H9 (cell line): Measurements from ENCODE around the gene MBP. TPM values are rescaled to one million over a fixed set of nuclear protein-coding genes. Genes with fewer than 3 reads are reported as not detected.

Source experiments
- DNase-seq: peaks from one replicate; pipeline ENCODE4 v3.0.0-alpha.2; 2017
- H2AFZ ChIP-seq: one replicate; pipeline ENCODE4 v1.6.1; 2013; ENCODE audit warnings: mild to moderate bottlenecking, low read length, control low read depth, moderate library complexity
- H2AK5ac ChIP-seq: 2 replicates; pipeline ENCODE4 v1.6.1; 2013; ENCODE audit warnings: low read length, control low read depth, mixed read lengths; ENCODE audit not compliant: insufficient read length
- H2BK120ac ChIP-seq: one replicate; pipeline ENCODE4 v1.6.1; 2013; ENCODE audit warnings: low read depth, mild to moderate bottlenecking, low read length, control low read depth, inconsistent platforms; ENCODE audit not compliant: poor library complexity, severe bottlenecking
- H2BK12ac ChIP-seq: 2 replicates; pipeline ENCODE4 v1.6.1; 2013; ENCODE audit warnings: low read length, control low read depth, mixed read lengths, low read depth; ENCODE audit not compliant: insufficient read length
- H2BK15ac ChIP-seq: 2 replicates; pipeline ENCODE4 v1.6.1; 2013; ENCODE audit warnings: low read depth, low read length, control low read depth
- H2BK20ac ChIP-seq: one replicate; pipeline ENCODE4 v1.6.1; 2013; ENCODE audit warnings: low read depth, mild to moderate bottlenecking, low read length, control low read depth, inconsistent platforms; ENCODE audit not compliant: poor library complexity, severe bottlenecking
- H2BK5ac ChIP-seq: 2 replicates; pipeline ENCODE4 v1.6.1; 2013; ENCODE audit warnings: low read length, control low read depth, mixed read lengths; ENCODE audit not compliant: insufficient read length
- H3K14ac ChIP-seq: 2 replicates; pipeline ENCODE4 v1.6.1; 2013; ENCODE audit warnings: low read length, control low read depth; ENCODE audit not compliant: insufficient read depth
- H3K18ac ChIP-seq: 2 replicates; pipeline ENCODE4 v1.6.1; 2013; ENCODE audit warnings: low read depth, mild to moderate bottlenecking, mixed read lengths, low read length, control low read depth; ENCODE audit not compliant: insufficient read length
- H3K23ac ChIP-seq: 2 replicates; pipeline ENCODE4 v1.6.1; 2013; ENCODE audit warnings: low read length, control low read depth, mixed read lengths, low read depth; ENCODE audit not compliant: insufficient read length
- H3K23me2 ChIP-seq: 2 replicates; pipeline ENCODE4 v1.6.1; 2013; ENCODE audit warnings: low read depth, mild to moderate bottlenecking, mixed read lengths, low read length, control low read depth; ENCODE audit not compliant: insufficient read length, poor library complexity, severe bottlenecking
- H3K27ac ChIP-seq: 2 replicates; pipeline ENCODE4 v1.5.1; 2013; ENCODE audit warnings: low read length, control low read depth, mixed read lengths, low read depth; ENCODE audit not compliant: insufficient read length
- H3K27me3 ChIP-seq: 2 replicates; pipeline ENCODE4 v1.6.1; 2013; ENCODE audit warnings: low read length, control low read depth, inconsistent platforms; ENCODE audit not compliant: insufficient read depth
- H3K4ac ChIP-seq: 2 replicates; pipeline ENCODE4 v1.6.1; 2013; ENCODE audit warnings: low read depth, mild to moderate bottlenecking, control low read depth, inconsistent platforms, low read length, moderate library complexity
- H3K4me1 ChIP-seq: 2 replicates; pipeline ENCODE4 v1.6.1; 2013; ENCODE audit warnings: low read length, control low read depth, inconsistent platforms; ENCODE audit not compliant: insufficient read depth
- H3K4me2 ChIP-seq: 2 replicates; pipeline ENCODE4 v1.6.1; 2013; ENCODE audit warnings: low read length, control low read depth, mixed read lengths; ENCODE audit not compliant: insufficient read length, insufficient read depth
- H3K56ac ChIP-seq: 2 replicates; pipeline ENCODE4 v1.6.1; 2013; ENCODE audit warnings: low read depth, mild to moderate bottlenecking, mixed read lengths, low read length, control low read depth; ENCODE audit not compliant: insufficient read length
- H3K79me1 ChIP-seq: 2 replicates; pipeline ENCODE4 v1.6.1; 2013; ENCODE audit warnings: low read depth, mild to moderate bottlenecking, moderate library complexity, low read length, control low read depth, inconsistent platforms; ENCODE audit not compliant: insufficient read depth, poor library complexity, severe bottlenecking
- H3K79me2 ChIP-seq: 2 replicates; pipeline ENCODE4 v1.6.1; 2013; ENCODE audit warnings: low read length, control low read depth, inconsistent platforms; ENCODE audit not compliant: insufficient read depth
- H3K9ac ChIP-seq: 2 replicates; pipeline ENCODE4 v1.6.1; 2013; ENCODE audit warnings: low read length, control low read depth, mixed read lengths; ENCODE audit not compliant: insufficient read length; ENCODE audit errors: extremely low read depth
- H3K9me3 ChIP-seq: one replicate; pipeline ENCODE4 v1.6.1; 2013; ENCODE audit warnings: low read depth, low read length, inconsistent platforms; ENCODE audit not compliant: control insufficient read depth
- H3T11ph ChIP-seq: one replicate; pipeline ENCODE4 v1.6.1; 2013; ENCODE audit warnings: mild to moderate bottlenecking, low read length, control low read depth, inconsistent platforms
- H4K20me1 ChIP-seq: one replicate; pipeline ENCODE4 v1.6.1; 2013; ENCODE audit not compliant: control insufficient read depth, insufficient read length, insufficient read depth
- H4K5ac ChIP-seq: 2 replicates; pipeline ENCODE4 v1.6.1; 2013; ENCODE audit warnings: low read depth, mild to moderate bottlenecking, mixed read lengths, low read length, control low read depth; ENCODE audit not compliant: insufficient read length
- H4K8ac ChIP-seq: replicated peaks from 2 replicates; pipeline ENCODE4 v1.6.1; 2013; ENCODE audit warnings: low read length, control low read depth, mixed read lengths, low read depth; ENCODE audit not compliant: insufficient read length
- H4K91ac ChIP-seq: 2 replicates; pipeline ENCODE4 v1.6.1; 2013; ENCODE audit warnings: low read depth, mild to moderate bottlenecking, moderate library complexity, mixed read lengths, low read length, control low read depth; ENCODE audit not compliant: insufficient read length
- H3K27ac Mint-ChIP-seq, 3 experiments: 2 replicates in 2 of 3; 3 replicates in 1 of 3; pipeline ENCODE4 v1.8.0; 2020 to 2021; ENCODE audit warnings: mixed read lengths in 3 of 3, mild to moderate bottlenecking in 1 of 3, moderate library complexity in 1 of 3
- H3K27me3 Mint-ChIP-seq: 2 replicates; pipeline ENCODE4 v1.8.0; 2021; ENCODE audit warnings: low read depth, mild to moderate bottlenecking, moderate library complexity, mixed read lengths
- H3K36me3 Mint-ChIP-seq, 3 experiments: 2 replicates in 2 of 3; 3 replicates in 1 of 3; pipeline ENCODE4 v1.8.0; 2020 to 2021; ENCODE audit warnings: low read depth in 3 of 3, mixed read lengths in 3 of 3; ENCODE audit not compliant: insufficient read depth in 1 of 3
- H3K4me1 Mint-ChIP-seq, 2 experiments: 2 replicates each; pipeline ENCODE4 v1.8.0; 2020; ENCODE audit warnings: mixed read lengths in 2 of 2
- H3K4me3 Mint-ChIP-seq, 2 experiments: 2 replicates in 1 of 2; 3 replicates in 1 of 2; pipeline ENCODE4 v1.8.0; 2020 to 2021; ENCODE audit warnings: mild to moderate bottlenecking in 2 of 2, mixed read lengths in 2 of 2, moderate library complexity in 1 of 2
- H3K9me3 Mint-ChIP-seq, 2 experiments: 2 replicates in 1 of 2; 3 replicates in 1 of 2; pipeline ENCODE4 v1.8.0; 2020; ENCODE audit warnings: mild to moderate bottlenecking in 2 of 2, mixed read lengths in 2 of 2, moderate library complexity in 1 of 2
- CTCF ChIP-seq: fragments of 200-600 bp; sonication (generic); conservative IDR thresholded peaks from 3 replicates; pipeline ENCODE4 v1.8.0; 2021; ENCODE audit warnings: antibody characterized with exemption, mild to moderate bottlenecking
- WGBS: extraction: QIAGEN DNeasy Blood & Tissue Kit; methylation state at CpG from one replicate; pipeline ENCODE4 v1.1.7; 2013; ENCODE audit warnings: missing lambda C conversion rate, low lambda C conversion rate, mixed read lengths; ENCODE audit not compliant: insufficient read length; ENCODE audit errors: extremely low coverage; 5-methylcytosine and 5-hydroxymethylcytosine counted together
- total RNA-seq: library from RNA; stranded (reverse); gene quantifications from 2 replicates; pipeline ENCODE4 v1.2.1, GENCODE V29; 2021

Gene MBP
- total RNA-seq, 1 experiment from 2014 or later: 8.6 TPM

- Mint-ChIP-seq H3K4me1 (peaks cover 17 to 18% of the 10 kb centered on the region in 2 experiments), H3K9me3 (no peaks in the 10 kb centered on the region), H3K36me3 (no peaks in the 10 kb centered on the region; a peak in 1 of 7 replicates), H3K4me3 (no peak overlapping the region), H3K27me3 (no peaks in the 10 kb centered on the region), H3K27ac (no peak overlapping the region)
- Histone ChIP-seq H3K79me2 (no peaks in the 10 kb centered on the region), H3K9me3 (no peaks in the 10 kb centered on the region), H3K27ac (no peak overlapping the region), H2AK5ac (no peak overlapping the region), H2AFZ (no peak overlapping the region), H2BK20ac (no peak overlapping the region), H4K91ac (no peak overlapping the region), H3K4me2 (no peak overlapping the region), H4K5ac (no peak overlapping the region), H2BK12ac (no peak overlapping the region), H4K8ac (no peak overlapping the region), H3K27me3 (no peaks in the 10 kb centered on the region), H2BK5ac (no peak overlapping the region), H3K4me1 (no peaks in the 10 kb centered on the region; the same call in 1 of the 2 replicates), H3K23me2 (no peaks in the 10 kb centered on the region), H3K4ac (no peak overlapping the region), H3T11ph (no peak overlapping the region), H3K9ac (no peak overlapping the region), H3K18ac (no peak overlapping the region), H3K79me1 (no peaks in the 10 kb centered on the region), H2BK120ac (no peak overlapping the region), H2BK15ac (no peak overlapping the region), H3K14ac (no peak overlapping the region), H4K20me1 (no peaks in the 10 kb centered on the region), H3K23ac (no peak overlapping the region), H3K56ac (no peak overlapping the region)
- TF ChIP-seq CTCF: no peak
- DNase-seq: no peak
- WGBS: no CpG with 5 or more reads among the region's 9 CpGs
Measured at GRCh38 chr18:77073336-77074093, 59.1 kb downstream of the MBP start.
